ENCODE measurements around the gene ADGRD1.

ADGRD1 gene

GRCh38 chr12:131147894-131148293, 194.2 kb downstream of the ADGRD1 start:
- CTCF ChIA-PET: no interaction called here
- H3K4me3 ChIP-seq (ENCODE audit: low read depth, low read length): no peak overlapping the region
- no peak for TF ChIP-seq CTCF (IDR thresholded peaks at IDR 0.05; ENCODE audit: insufficient read depth, low read length, missing control alignments)
- POLR2A ChIA-PET: no interaction called here
- DNase-seq (ENCODE audit: low read depth, low spot score): no peak

- POLR2A ChIA-PET: no interaction called here
Observed at GRCh38 chr12:131151558-131152345, 198.0 kb downstream of the ADGRD1 start.

GRCh38 chr12:131152587-131152986, 198.9 kb downstream of the ADGRD1 start:
- no peak for TF ChIP-seq CTCF (IDR thresholded peaks at IDR 0.05; ENCODE audit: insufficient read depth, low read length, missing control alignments)
- no peak for DNase-seq (ENCODE audit: low read depth, low spot score)
- H3K4me3 ChIP-seq (ENCODE audit: low read depth, low read length): no peak overlapping the region
- POLR2A ChIA-PET: no interaction called here
- CTCF ChIA-PET: no interaction called here

More at GRCh38 chr12:131151558-131152345, 198.0 kb downstream of the ADGRD1 start:
- CTCF ChIA-PET: no interaction called here
- DNase-seq (ENCODE audit: low read depth, low spot score): no peak
- TF ChIP-seq CTCF (IDR thresholded peaks at IDR 0.05; ENCODE audit: insufficient read depth, low read length, missing control alignments): no peak
- no peak overlapping the region for H3K4me3 ChIP-seq (ENCODE audit: low read depth, low read length)

GRCh38 chr12:131153016-131153415, 199.3 kb downstream of the ADGRD1 start:
- ChIA-PET POLR2A (no interaction called here), CTCF (no interaction called here)
- DNase-seq (ENCODE audit: low read depth, low spot score): no peak
- no peak overlapping the region for H3K4me3 ChIP-seq (ENCODE audit: low read depth, low read length)
- TF ChIP-seq CTCF (IDR thresholded peaks at IDR 0.05; ENCODE audit: insufficient read depth, low read length, missing control alignments): no peak

GRCh38 chr12:131153956-131154355, 200.2 kb downstream of the ADGRD1 start:
- POLR2A ChIA-PET: no interaction called here
- no peak for DNase-seq (ENCODE audit: low read depth, low spot score)
- H3K4me3 ChIP-seq (ENCODE audit: low read depth, low read length): no peak overlapping the region
- CTCF ChIA-PET: no interaction called here
- TF ChIP-seq CTCF (IDR thresholded peaks at IDR 0.05; ENCODE audit: insufficient read depth, low read length, missing control alignments): no peak

GRCh38 chr12:131155131-131155530, 201.4 kb downstream of the ADGRD1 start:
- H3K4me3 ChIP-seq (ENCODE audit: low read depth, low read length): no peak overlapping the region
- ChIA-PET POLR2A (no interaction called here), CTCF (no interaction called here)
- DNase-seq (ENCODE audit: low read depth, low spot score): no peak
- TF ChIP-seq CTCF (IDR thresholded peaks at IDR 0.05; ENCODE audit: insufficient read depth, low read length, missing control alignments): no peak

Data from AG04449 (cell line).